T-cell (primary cell): ENCODE measurements around the gene CCDC197. TPM values are rescaled to one million over a fixed set of nuclear protein-coding genes. Genes with fewer than 3 reads are reported as not detected.

ENCODE experiments used
- ATAC-seq, 4 experiments: fragments of 200-7000 bp in 3 of 4; fragments of 150-1000 bp in 1 of 4; cut with Tn5 transposase; replicated peaks in 1 of 4; 1 replicate in 3 of 4; 2 replicates in 1 of 4; pipeline ENCODE4 v1.10.0; 2021; ENCODE audit warnings: moderate library complexity in 3 of 4, mild to moderate bottlenecking in 2 of 4, moderate number of reproducible peaks in 1 of 4
- CTCF ChIA-PET, 2 donors: fragments of 300-600 bp; sonication (Branson Sonifier 250); formaldehyde crosslinking; loops; one replicate each; lab custom pipeline; 2022; ENCODE audit warnings: antibody characterized with exemption in 2 of 2; lab: Charles Lee
- POLR2A ChIA-PET, 2 donors: fragments of 300-600 bp; sonication (Branson Sonifier 250); formaldehyde crosslinking; loops; one replicate each; lab custom pipeline; 2022; ENCODE audit warnings: antibody characterized with exemption in 2 of 2; lab: Charles Lee
- DNase-seq, 35 experiments: peaks; one replicate each; pipeline versions ENCODE4 v3.0.0 to v3.0.0-alpha.2; 2013 to 2023
- H3K27ac ChIP-seq: one replicate; pipeline ENCODE4 v1.5.1; 2013; ENCODE audit warnings: low read length
- H3K27me3 ChIP-seq, 2 experiments: replicated peaks in 1 of 2; 1 replicate in 1 of 2; 2 replicates in 1 of 2; pipeline versions ENCODE4 v1.6.1 to v1.7.0; 2013; ENCODE audit warnings: low read length in 1 of 2, mixed read lengths in 1 of 2; ENCODE audit not compliant: control insufficient read depth in 2 of 2, insufficient read depth in 2 of 2; ENCODE audit errors: extremely low read depth in 1 of 2
- H3K36me3 ChIP-seq, 2 donors: 1 replicate in 1 of 2; 2 replicates in 1 of 2; pipeline versions ENCODE4 v1.6.1 to v1.7.0; 2013; ENCODE audit warnings: low read length in 1 of 2; ENCODE audit not compliant: control insufficient read depth in 2 of 2, insufficient read depth in 1 of 2; ENCODE audit errors: extremely low read depth in 1 of 2
- H3K4me1 ChIP-seq, 2 experiments: 1 replicate in 1 of 2; 2 replicates in 1 of 2; pipeline versions ENCODE4 v1.6.1 to v1.7.0; 2013; ENCODE audit warnings: low read length in 2 of 2, mixed read lengths in 1 of 2; ENCODE audit not compliant: insufficient read depth in 2 of 2, control insufficient read depth in 1 of 2; ENCODE audit errors: extremely low read depth in 1 of 2
- H3K4me3 ChIP-seq, 2 donors: 1 replicate in 1 of 2; 2 replicates in 1 of 2; pipeline versions ENCODE4 v1.5.1 to v1.7.0; 2013; ENCODE audit warnings: mild to moderate bottlenecking in 2 of 2, low read length in 1 of 2, moderate library complexity in 1 of 2; ENCODE audit not compliant: control insufficient read depth in 1 of 2; ENCODE audit errors: extremely low read depth in 1 of 2
- H3K9me3 ChIP-seq: 2 replicates; pipeline ENCODE4 v1.7.0; 2013
- H3K27ac Mint-ChIP-seq, 2 donors: one replicate each; pipeline ENCODE4 v1.8.0; 2020 to 2021; ENCODE audit warnings: mild to moderate bottlenecking in 2 of 2, mixed read lengths in 2 of 2
- H3K27me3 Mint-ChIP-seq, 2 donors: one replicate each; pipeline ENCODE4 v1.8.0; 2021 to 2022; ENCODE audit warnings: mixed read lengths in 2 of 2
- H3K36me3 Mint-ChIP-seq: one replicate; pipeline ENCODE4 v1.8.0; 2021; ENCODE audit warnings: mixed read lengths
- H3K4me1 Mint-ChIP-seq, 3 donors: one replicate each; pipeline ENCODE4 v1.8.0; 2020 to 2022; ENCODE audit warnings: mixed read lengths in 3 of 3, mild to moderate bottlenecking in 1 of 3
- H3K4me3 Mint-ChIP-seq, 3 donors: one replicate each; pipeline ENCODE4 v1.8.0; 2020 to 2022; ENCODE audit warnings: mild to moderate bottlenecking in 3 of 3, mixed read lengths in 3 of 3, moderate library complexity in 3 of 3
- H3K9me3 Mint-ChIP-seq, 3 donors: one replicate each; pipeline ENCODE4 v1.8.0; 2020 to 2022; ENCODE audit warnings: mixed read lengths in 3 of 3
- WGBS: methylation state at CpG from one replicate; pipeline ENCODE4 v1.1.5; 2013; ENCODE audit warnings: missing lambda C conversion rate; ENCODE audit not compliant: insufficient coverage; 5-methylcytosine and 5-hydroxymethylcytosine counted together
- total RNA-seq, 35 experiments: library from RNA in 6 of 35; stranded (reverse) in 6 of 35; fragments of 120-200 nt in 1 of 35; gene quantifications; one replicate each; pipeline versions ENCODE4 v1.2.1 to v1.2.4 and lab custom pipeline; 2013 to 2026

The CCDC197 gene
- total RNA-seq, 5 donors from 2014 or later (not counting 1 experiment from before 2014, with no cell fraction given): not detected

DNA sequence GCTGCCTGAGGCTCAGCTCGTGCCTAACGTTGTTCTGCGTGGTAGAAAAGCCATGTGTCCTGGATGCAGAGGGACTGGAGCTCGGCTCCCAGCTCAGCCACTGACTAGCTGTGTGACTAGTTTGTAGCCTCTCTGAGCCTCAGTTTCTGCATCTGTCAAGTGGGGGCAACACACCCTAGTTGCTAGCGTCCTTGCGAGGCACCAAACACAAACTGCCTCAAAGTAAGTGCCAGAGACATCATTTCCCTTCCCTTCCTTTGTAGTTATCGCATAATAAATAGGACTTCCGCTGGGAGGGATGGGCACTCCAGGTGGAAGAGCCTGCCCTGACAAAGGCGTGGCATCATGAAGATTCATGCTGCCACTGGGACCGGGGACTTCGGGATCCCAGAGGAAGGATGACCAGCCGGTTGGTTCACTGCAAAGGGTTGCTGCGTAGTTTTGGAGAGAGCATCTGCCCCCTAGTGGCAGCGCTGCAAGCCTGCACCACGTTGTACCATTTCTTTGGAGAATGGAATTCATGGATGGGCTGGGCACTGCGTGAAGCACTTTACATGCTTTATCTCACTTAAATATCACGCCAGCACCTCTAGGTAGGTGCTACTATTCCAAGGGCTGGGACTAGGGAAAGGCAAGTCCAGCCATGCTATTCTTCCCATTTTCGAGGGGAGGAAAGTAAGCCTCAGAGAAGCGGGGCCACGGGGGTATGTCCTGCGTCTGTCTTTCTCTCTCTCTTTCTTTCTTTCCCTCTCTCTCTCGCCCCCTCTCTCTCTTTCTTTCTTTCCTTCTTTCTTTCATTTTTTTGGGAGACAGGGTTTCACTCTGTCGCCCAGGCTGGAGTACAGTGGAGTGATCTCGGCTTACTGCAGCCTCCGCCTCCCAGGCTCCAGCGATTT is 4.6 kb downstream of the CCDC197 start:
- CTCF ChIA-PET: interaction anchor here (0.7 to 3.7 kb wide), 6 partner anchors 62 to 162 kb away, joined by 3 to 32 read pairs (median 4); no protein-coding TSS in a partner anchor
- Histone ChIP-seq H3K36me3 (no peaks in the 10 kb centered on the region), H3K27me3 (peaks cover 0 to 34% of the 10 kb centered on the region in 2 experiments), H3K27ac (no peak overlapping the region), H3K4me1 (peaks cover 0 to 12% of the 10 kb centered on the region in 2 experiments), H3K4me3 (no peak overlapping the region), H3K9me3 (no peaks in the 10 kb centered on the region)
- POLR2A ChIA-PET: no interaction called here
- ATAC-seq: peak; percentile 71 to 86 (median 76)
- H3K36me3 Mint-ChIP-seq: no peaks in the 10 kb centered on the region
- DNase-seq: peak in 33 of 35 experiments; percentile 3 to 81 (median 40)
- H3K9me3 Mint-ChIP-seq: no peaks in the 10 kb centered on the region
- WGBS: 59% methylated on average over 16 of the region's 26 CpGs
- H3K27ac Mint-ChIP-seq: no peak overlapping the region
- peak overlapping the region in 1 of 3 donors; percentile 29 for H3K4me3 Mint-ChIP-seq
- H3K4me1 Mint-ChIP-seq: peaks cover 7 to 12% (median 9%) of the 10 kb centered on the region in 3 donors
- peaks cover 7% of the 10 kb centered on the region in 2 donors for H3K27me3 Mint-ChIP-seq

DNA sequence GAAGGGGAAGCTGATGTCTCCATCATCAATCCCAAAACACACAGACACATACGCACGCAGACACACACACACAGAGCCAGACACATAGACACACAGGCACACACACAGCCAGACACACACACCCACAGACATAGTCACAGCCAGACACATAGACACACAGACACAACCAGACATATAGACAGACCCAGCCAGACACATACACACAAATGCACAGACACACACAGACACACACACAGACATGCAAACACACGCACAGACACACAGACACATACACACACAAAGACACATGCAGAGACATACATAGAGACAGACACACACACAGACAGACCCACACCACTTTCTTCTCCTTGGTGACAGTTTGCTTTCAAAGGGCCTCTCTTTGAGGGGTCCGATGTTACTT is 6.3 kb downstream of the CCDC197 start:
- Histone ChIP-seq H3K4me3 (no peak overlapping the region), H3K36me3 (no peaks in the 10 kb centered on the region), H3K9me3 (no peaks in the 10 kb centered on the region), H3K27me3 (peaks cover 0 to 29% of the 10 kb centered on the region in 2 experiments), H3K4me1 (peaks cover 0 to 17% of the 10 kb centered on the region in 2 experiments), H3K27ac (no peak overlapping the region)
- Mint-ChIP-seq H3K36me3 (no peaks in the 10 kb centered on the region), H3K27me3 (peaks cover 7% of the 10 kb centered on the region in 2 donors), H3K4me3 (no peak overlapping the region), H3K27ac (no peak overlapping the region), H3K9me3 (no peaks in the 10 kb centered on the region), H3K4me1 (peaks cover 15 to 19% (median 18%) of the 10 kb centered on the region in 3 donors)
- ChIA-PET CTCF (interaction anchor here (0.6 to 1.9 kb wide), 4 partner anchors 63 to 867 kb away, joined by 3 to 7 read pairs (median 4); no protein-coding TSS in a partner anchor), POLR2A (no interaction called here)
- ATAC-seq: no peak
- DNase-seq: no peak
- WGBS: 83% methylated on average over 1 of the region's 4 CpGs

DNA sequence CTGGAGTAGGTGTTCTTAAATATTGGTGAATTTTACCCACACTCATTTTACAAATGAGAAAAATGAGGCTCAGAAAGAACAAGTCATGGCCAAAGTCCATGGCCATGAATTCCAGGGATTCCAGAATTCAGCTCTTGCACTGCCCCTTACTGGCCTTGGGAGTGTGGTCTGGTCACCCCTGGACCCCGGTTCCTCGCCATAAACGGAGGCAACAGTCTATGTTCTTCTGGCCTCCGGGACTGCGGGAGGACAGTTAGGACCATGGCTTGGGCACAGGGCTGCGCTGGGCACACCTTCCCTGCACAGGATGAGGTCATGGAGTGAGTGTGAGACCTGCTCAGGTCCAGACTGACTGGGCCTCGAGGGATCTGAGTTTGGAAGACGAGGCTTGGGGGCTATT is 6.9 kb downstream of the CCDC197 start:
- Histone ChIP-seq H3K36me3 (no peaks in the 10 kb centered on the region), H3K4me3 (no peak overlapping the region), H3K4me1 (peaks cover 0 to 24% of the 10 kb centered on the region in 2 experiments), H3K9me3 (no peaks in the 10 kb centered on the region), H3K27me3 (peaks cover 0 to 30% of the 10 kb centered on the region in 2 experiments), H3K27ac (no peak overlapping the region)
- ATAC-seq (no peak), DNase-seq (no peak)
- Mint-ChIP-seq H3K9me3 (no peaks in the 10 kb centered on the region), H3K4me1 (peaks cover 19 to 25% (median 21%) of the 10 kb centered on the region in 3 donors), H3K27ac (no peak overlapping the region), H3K36me3 (no peaks in the 10 kb centered on the region), H3K27me3 (peaks cover 7 to 8% of the 10 kb centered on the region in 2 donors), H3K4me3 (no peak overlapping the region)
- ChIA-PET CTCF (interaction anchor here (1.1 to 1.9 kb wide), 3 partner anchors 64 to 68 kb away, joined by 3 to 9 read pairs (median 5); no protein-coding TSS in a partner anchor), POLR2A (no interaction called here)
- 94% methylated on average over 5 of the region's 8 CpGs for whole genome bisulfite sequencing

DNA sequence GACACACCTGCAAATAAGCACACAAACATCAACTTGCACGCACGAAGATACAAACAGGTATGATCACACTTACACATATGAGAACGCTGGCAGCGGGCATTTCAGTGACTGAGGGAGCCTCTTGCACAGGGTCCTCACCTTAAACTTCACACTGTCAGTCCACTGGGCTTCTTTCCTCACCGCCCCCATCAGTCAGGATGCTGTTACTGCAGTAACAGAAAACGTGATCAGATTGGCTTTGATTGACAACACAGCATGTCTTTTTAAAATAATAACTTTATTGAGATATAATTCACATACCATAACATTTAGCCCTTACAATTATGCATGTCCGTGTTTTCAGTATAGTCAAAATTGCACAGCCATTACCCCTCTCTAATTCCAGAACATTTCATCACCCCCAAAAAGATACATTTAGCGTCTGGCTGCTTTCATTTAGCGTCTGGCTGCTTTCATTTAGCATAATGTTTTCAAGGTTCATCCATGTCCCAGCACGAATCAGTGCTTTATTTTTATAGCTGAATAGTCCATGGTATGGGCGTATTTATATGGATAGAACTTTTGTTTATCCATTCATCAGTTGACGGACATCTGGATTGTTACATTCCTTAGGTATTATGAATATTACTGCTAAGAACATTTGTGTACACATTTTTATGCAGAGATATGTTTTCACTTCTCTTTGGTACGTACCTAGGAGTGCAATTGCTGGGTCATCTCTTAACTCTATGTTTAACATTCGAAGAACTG is 8.4 kb downstream of the CCDC197 start:
- no peaks in the 10 kb centered on the region for H3K36me3 Mint-ChIP-seq
- no peaks in the 10 kb centered on the region for H3K36me3 ChIP-seq
- H3K4me3 Mint-ChIP-seq: no peak overlapping the region
- ATAC-seq: peak in 1 of 4 experiments; percentile 49
- ChIA-PET POLR2A (no interaction called here), CTCF (interaction anchor here (0.9 to 1.9 kb wide), 5 partner anchors 63 to 70 kb away, joined by 3 to 10 read pairs (median 5); no protein-coding TSS in a partner anchor)
- H3K4me1 ChIP-seq: peaks cover 0 to 33% of the 10 kb centered on the region in 2 experiments
- WGBS: 46% methylated on average over 4 of the region's 14 CpGs
- H3K27me3 Mint-ChIP-seq: peaks cover 7 to 11% of the 10 kb centered on the region in 2 donors
- H3K4me3 ChIP-seq: no peak overlapping the region
- H3K27ac Mint-ChIP-seq: no peak overlapping the region
- DNase-seq: peak in 4 of 35 experiments; percentile 7 to 44 (median 16)
- no peaks in the 10 kb centered on the region for H3K9me3 ChIP-seq
- H3K27me3 ChIP-seq: peaks cover 0 to 37% of the 10 kb centered on the region in 2 experiments
- H3K27ac ChIP-seq: no peak overlapping the region
- no peaks in the 10 kb centered on the region for H3K9me3 Mint-ChIP-seq
- H3K4me1 Mint-ChIP-seq: peaks cover 32 to 39% (median 34%) of the 10 kb centered on the region in 3 donors

DNA sequence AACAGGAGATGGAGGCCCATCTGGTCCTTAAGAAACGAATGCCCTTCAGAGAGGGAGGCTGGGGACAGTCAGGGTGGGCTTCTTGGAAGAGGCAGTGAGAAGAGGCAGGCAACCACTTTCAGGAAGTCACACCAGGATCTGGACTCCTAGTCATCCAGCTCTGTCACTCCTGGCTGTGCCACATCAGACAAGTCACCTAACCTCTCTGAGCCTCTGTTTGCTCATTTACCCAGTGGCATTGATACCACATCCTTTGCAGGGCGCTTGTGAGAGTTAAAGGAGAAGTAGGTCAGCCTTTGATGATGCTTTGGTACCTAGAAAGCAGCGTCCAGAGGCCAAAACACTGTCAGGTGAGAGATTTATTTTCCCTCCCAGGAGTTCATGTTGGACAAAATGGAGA is 11.1 kb downstream of the CCDC197 start:
- no peaks in the 10 kb centered on the region for H3K9me3 Mint-ChIP-seq
- H3K27me3 ChIP-seq: peaks cover 0 to 34% of the 10 kb centered on the region in 2 experiments
- no peaks in the 10 kb centered on the region for H3K36me3 ChIP-seq
- CTCF ChIA-PET: no interaction called here
- H3K36me3 Mint-ChIP-seq: no peaks in the 10 kb centered on the region
- H3K27ac Mint-ChIP-seq: peak overlapping the region in 1 of 2 donors; percentile 34
- H3K9me3 ChIP-seq: no peaks in the 10 kb centered on the region
- DNase-seq: no peak
- POLR2A ChIA-PET: no interaction called here
- peaks cover 4 to 43% of the 10 kb centered on the region in 2 experiments for H3K4me1 ChIP-seq
- peaks cover 4 to 9% of the 10 kb centered on the region in 2 donors for H3K27me3 Mint-ChIP-seq
- ATAC-seq: no peak
- H3K4me3 ChIP-seq: no peak overlapping the region
- 0% methylated on average over 2 of the region's 3 CpGs for WGBS
- H3K27ac ChIP-seq: no peak overlapping the region
- no peak overlapping the region for H3K4me3 Mint-ChIP-seq
- H3K4me1 Mint-ChIP-seq: peaks cover 44 to 53% (median 44%) of the 10 kb centered on the region in 3 donors

DNA sequence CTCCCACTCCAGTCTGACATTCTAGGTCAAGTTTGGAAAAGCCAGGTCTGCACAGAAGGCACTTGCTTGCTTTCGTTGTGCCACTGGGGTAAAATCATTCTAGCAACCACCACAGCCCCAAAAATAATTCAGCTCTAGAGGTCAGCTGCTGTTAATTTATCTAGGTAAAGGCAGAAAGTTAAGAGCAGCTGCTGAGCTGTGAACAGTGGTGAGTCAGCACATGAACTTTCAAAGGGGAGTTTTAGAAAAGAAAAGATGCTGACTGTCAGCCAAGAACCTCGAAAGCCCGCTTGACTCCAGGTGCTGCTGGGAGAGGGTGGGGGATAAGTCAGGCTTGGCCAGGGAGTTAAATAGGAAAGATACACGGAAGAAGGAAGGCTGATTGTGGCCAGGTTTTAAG is 12.7 kb downstream of the CCDC197 start:
- H3K36me3 ChIP-seq: no peaks in the 10 kb centered on the region
- Mint-ChIP-seq H3K36me3 (no peaks in the 10 kb centered on the region), H3K27me3 (peaks cover 0 to 6% of the 10 kb centered on the region in 2 donors), H3K4me3 (peak overlapping the region in 1 of 3 donors; percentile 7), H3K9me3 (no peaks in the 10 kb centered on the region), H3K4me1 (peaks cover 44 to 54% (median 44%) of the 10 kb centered on the region in 3 donors), H3K27ac (peak overlapping the region in 1 of 2 donors; percentile 9)
- POLR2A ChIA-PET: no interaction called here
- WGBS: 45% methylated on average over 3 of the region's 4 CpGs
- H3K4me3 ChIP-seq: no peak overlapping the region
- no peak for DNase-seq
- CTCF ChIA-PET: interaction anchor here in 1 of 2 donors (0.7 kb wide), 1 partner anchor 128 kb away, joined by 3 read pairs; no protein-coding TSS in a partner anchor
- H3K9me3 ChIP-seq: no peaks in the 10 kb centered on the region
- peaks cover 0 to 34% of the 10 kb centered on the region in 2 experiments for H3K27me3 ChIP-seq
- peaks cover 4 to 43% of the 10 kb centered on the region in 2 experiments for H3K4me1 ChIP-seq
- H3K27ac ChIP-seq: no peak overlapping the region
- no peak for ATAC-seq
